SJCRH30 (cell line): ENCODE results near the gene RBKS. TPM values are rescaled to one million over a fixed set of nuclear protein-coding genes. Genes with fewer than 3 reads are reported as not detected.
"Not testable (repeated sequence)": the region's sequence is repeated elsewhere in the genome, so short reads cannot be mapped to it uniquely, and the experiment has no call there.

Experiments used
- DNase-seq, 2 experiments: peaks; one replicate each; pipeline ENCODE4 v3.0.0-alpha.2; 2015 to 2020
- H3K27ac ChIP-seq: fragments of 250-450 bp; sonication (Bioruptor Pico); 2 replicates; pipeline ENCODE4 v1.5.1; 2020; ENCODE audit warnings: mild to moderate bottlenecking, moderate library complexity
- H3K27me3 ChIP-seq: fragments of 250-450 bp; sonication (Bioruptor Pico); 2 replicates; pipeline ENCODE4 v1.5.1; 2020; ENCODE audit warnings: mild to moderate bottlenecking, moderate library complexity
- H3K36me3 ChIP-seq: fragments of 250-450 bp; sonication (Bioruptor Pico); 2 replicates; pipeline ENCODE4 v1.5.1; 2020; ENCODE audit warnings: mild to moderate bottlenecking, moderate library complexity
- H3K4me1 ChIP-seq: fragments of 250-450 bp; sonication (Bioruptor Pico); 2 replicates; pipeline ENCODE4 v1.5.1; 2020; ENCODE audit warnings: mild to moderate bottlenecking, moderate library complexity
- H3K4me3 ChIP-seq: fragments of 250-450 bp; sonication (Bioruptor Pico); 2 replicates; pipeline ENCODE4 v1.5.1; 2020; ENCODE audit warnings: mild to moderate bottlenecking, moderate library complexity
- H3K9me3 ChIP-seq: fragments of 250-450 bp; sonication (Bioruptor Pico); replicated peaks from 2 replicates; pipeline ENCODE4 v1.5.1; 2020; ENCODE audit warnings: mild to moderate bottlenecking, moderate library complexity
- total RNA-seq: library from RNA; depleted of rRNA; stranded (reverse); fragments of >200 nt; shearing (Covaris generic); gene quantifications from 2 replicates; pipeline ENCODE4 v1.2.3, GENCODE V29; 2014

RBKS gene
- total RNA-seq, 1 experiment from 2014 or later = 0.20 TPM

GRCh38 chr2:27890924-27891672 lies 911 bp upstream of the RBKS start:
- Histone ChIP-seq H3K9me3 (no peaks in the 10 kb centered on the region), H3K27ac (peak overlapping the region; percentile 85), H3K4me1 (no peaks in the 10 kb centered on the region), H3K27me3 (no peaks in the 10 kb centered on the region), H3K36me3 (no peaks in the 10 kb centered on the region), H3K4me3 (peak overlapping the region; percentile 75)
- peak; percentile 78 to 86 for DNase-seq

- no peaks in the 10 kb centered on the region for H3K4me1 ChIP-seq
- no peak for DNase-seq
- no peaks in the 10 kb centered on the region for H3K36me3 ChIP-seq
- peak overlapping the region; percentile 75 for H3K4me3 ChIP-seq
- no peaks in the 10 kb centered on the region for H3K9me3 ChIP-seq
- H3K27ac ChIP-seq = peak overlapping the region; percentile 85; the same call in 1 of the 2 replicates
- H3K27me3 ChIP-seq = no peaks in the 10 kb centered on the region
These were observed 427 bp downstream of the RBKS start for GRCh38 chr2:27889774-27890145.

- Histone ChIP-seq H3K4me3 (no peak overlapping the region), H3K27me3 (no peaks in the 10 kb centered on the region), H3K4me1 (no peaks in the 10 kb centered on the region), H3K9me3 (no peaks in the 10 kb centered on the region), H3K36me3 (no peaks in the 10 kb centered on the region), H3K27ac (no peak overlapping the region)
- DNase-seq = no peak
These were observed 1.4 kb downstream of the RBKS start for GRCh38 chr2:27888790-27889189.

- no peak overlapping the region for H3K4me3 ChIP-seq
- H3K27ac ChIP-seq = no peak overlapping the region
- no peaks in the 10 kb centered on the region for H3K36me3 ChIP-seq
- no peaks in the 10 kb centered on the region for H3K27me3 ChIP-seq
- no peak for DNase-seq
- H3K9me3 ChIP-seq = no peaks in the 10 kb centered on the region; the same call in 1 of the 2 replicates
- no peaks in the 10 kb centered on the region for H3K4me1 ChIP-seq
These were observed 2.4 kb downstream of the RBKS start for GRCh38 chr2:27887830-27888229.

GRCh38 chr2:27887111-27887510 lies 3.1 kb downstream of the RBKS start:
- Histone ChIP-seq H3K9me3 (peaks cover 3% of the 10 kb centered on the region; the same call in 1 of the 2 replicates), H3K27me3 (no peaks in the 10 kb centered on the region), H3K27ac (no peak overlapping the region), H3K4me3 (no peak overlapping the region), H3K4me1 (no peaks in the 10 kb centered on the region), H3K36me3 (no peaks in the 10 kb centered on the region)
- DNase-seq = no peak

GRCh38 chr2:27886322-27886721 lies 3.9 kb downstream of the RBKS start:
- Histone ChIP-seq H3K4me1 (no peaks in the 10 kb centered on the region), H3K4me3 (no peak overlapping the region), H3K36me3 (no peaks in the 10 kb centered on the region), H3K9me3 (peaks cover 6% of the 10 kb centered on the region; the same call in 1 of the 2 replicates), H3K27me3 (no peaks in the 10 kb centered on the region), H3K27ac (no peak overlapping the region)
- no peak for DNase-seq

- Histone ChIP-seq H3K4me1 (no peaks in the 10 kb centered on the region), H3K36me3 (no peaks in the 10 kb centered on the region), H3K27ac (no peak overlapping the region), H3K4me3 (no peak overlapping the region), H3K27me3 (no peaks in the 10 kb centered on the region), H3K9me3 (peaks cover 6% of the 10 kb centered on the region; the same call in 1 of the 2 replicates)
- no peak for DNase-seq
These were observed 4.5 kb downstream of the RBKS start for GRCh38 chr2:27885661-27886060.

GRCh38 chr2:27885234-27885633 lies 5.0 kb downstream of the RBKS start:
- H3K27ac ChIP-seq = no peak overlapping the region
- no peak for DNase-seq
- H3K36me3 ChIP-seq = no peaks in the 10 kb centered on the region

GRCh38 chr2:27884601-27885000 lies 5.6 kb downstream of the RBKS start:
- Histone ChIP-seq H3K36me3 (no peaks in the 10 kb centered on the region), H3K27ac (no peak overlapping the region), H3K4me1 (no peaks in the 10 kb centered on the region), H3K27me3 (no peaks in the 10 kb centered on the region), H3K4me3 (no peak overlapping the region), H3K9me3 (peaks cover 6% of the 10 kb centered on the region; the same call in 1 of the 2 replicates)
- DNase-seq = no peak

More at GRCh38 chr2:27885234-27885633, 5.0 kb downstream of the RBKS start:
- H3K4me3 ChIP-seq = no peak overlapping the region
- no peaks in the 10 kb centered on the region for H3K4me1 ChIP-seq
- peaks cover 6% of the 10 kb centered on the region; the same call in 1 of the 2 replicates for H3K9me3 ChIP-seq
- H3K27me3 ChIP-seq = no peaks in the 10 kb centered on the region

- H3K27ac ChIP-seq, DNase-seq, H3K4me1 ChIP-seq, H3K9me3 ChIP-seq, H3K36me3 ChIP-seq, H3K4me3 ChIP-seq, H3K27me3 ChIP-seq: not testable (repeated sequence)
These were observed 7.6 kb downstream of the RBKS start for GRCh38 chr2:27882584-27882922.

GRCh38 chr2:27881815-27882583 lies 8.2 kb downstream of the RBKS start:
- not testable (repeated sequence) for DNase-seq, H3K27ac ChIP-seq, H3K27me3 ChIP-seq, H3K4me3 ChIP-seq, H3K4me1 ChIP-seq, H3K36me3 ChIP-seq, H3K9me3 ChIP-seq

GRCh38 chr2:27878825-27879224 lies 11.4 kb downstream of the RBKS start:
- H3K27ac ChIP-seq = no peak overlapping the region
- DNase-seq = no peak
- no peaks in the 10 kb centered on the region for H3K4me1 ChIP-seq
- H3K27me3 ChIP-seq = no peaks in the 10 kb centered on the region
- H3K9me3 ChIP-seq = peaks cover 12% of the 10 kb centered on the region; the same call in 1 of the 2 replicates
- no peaks in the 10 kb centered on the region for H3K36me3 ChIP-seq
- H3K4me3 ChIP-seq = no peak overlapping the region

GRCh38 chr2:27875089-27875881 lies 14.9 kb downstream of the RBKS start:
- no peak overlapping the region for H3K27ac ChIP-seq
- peaks cover 14% of the 10 kb centered on the region for H3K4me1 ChIP-seq
- no peaks in the 10 kb centered on the region for H3K27me3 ChIP-seq
- H3K4me3 ChIP-seq = no peak overlapping the region
- DNase-seq = no peak
- 0 out of 2 replicates have a peak, but pooled peaks cover 6% of the 10 kb centered on the region for H3K9me3 ChIP-seq
- H3K36me3 ChIP-seq = no peaks in the 10 kb centered on the region

GRCh38 chr2:27873091-27873490 lies 17.1 kb downstream of the RBKS start:
- DNase-seq = peak; percentile 41 to 65
- Histone ChIP-seq H3K4me3 (no peak overlapping the region), H3K4me1 (peaks cover 14% of the 10 kb centered on the region), H3K36me3 (no peaks in the 10 kb centered on the region), H3K9me3 (0 out of 2 replicates have a peak, but pooled peaks cover 3% of the 10 kb centered on the region), H3K27me3 (no peaks in the 10 kb centered on the region), H3K27ac (peak overlapping the region; percentile 11)

GRCh38 chr2:27871802-27872201 lies 18.4 kb downstream of the RBKS start:
- H3K27ac ChIP-seq = no peak overlapping the region
- DNase-seq = no peak
- no peaks in the 10 kb centered on the region for H3K36me3 ChIP-seq
- no peak overlapping the region for H3K4me3 ChIP-seq
- H3K4me1 ChIP-seq = peaks cover 14% of the 10 kb centered on the region
- 0 out of 2 replicates have a peak, but pooled peaks cover 3% of the 10 kb centered on the region for H3K9me3 ChIP-seq
- H3K27me3 ChIP-seq = no peaks in the 10 kb centered on the region
